DMS53 (cell line): ENCODE measurements around the gene OFD1.

ENCODE experiments used
- DNase-seq: peaks from one replicate; lab custom pipeline; 2025; lab: John Stamatoyannopoulos, UW

OFD1 gene

GRCh38 chrX:13798184-13798583, 63.6 kb downstream of the OFD1 start:
- DNase-seq, result no peak

- no peak for DNase-seq
These were observed 68.6 kb downstream of the OFD1 start for GRCh38 chrX:13803116-13803515.

- DNase-seq, result no peak
These were observed 70.7 kb downstream of the OFD1 start for GRCh38 chrX:13805241-13805640.

- DNase-seq, result no peak
These were observed 73.7 kb downstream of the OFD1 start for GRCh38 chrX:13808293-13808692.

GRCh38 chrX:13808865-13809264, 74.3 kb downstream of the OFD1 start:
- DNase-seq, result no peak

- no peak for DNase-seq
These were observed 81.1 kb downstream of the OFD1 start for GRCh38 chrX:13815664-13816063.

GRCh38 chrX:13816176-13816575, 81.6 kb downstream of the OFD1 start:
- DNase-seq, result no peak

- DNase-seq, result no peak
These were observed 82.4 kb downstream of the OFD1 start, which contains the start of gene GPM6B for GRCh38 chrX:13816643-13817627. Gene GPM6B, minus strand, starts transcription at chrX:13817093. Its CDS starts 189 bp downstream, at chrX:13816904.
